Activated CD8-positive, alpha-beta memory T cell treated with anti-CD3 and anti-CD28 coated beads for 1 hour (primary cell): Measurements from ENCODE around the gene RASA3.

Experiments used
- DNase-seq, 2 donors: peaks; one replicate each; pipeline ENCODE4 v3.0.0-alpha.2; 2020; ENCODE audit warnings: low read depth in 1 of 2; ENCODE audit errors: extremely low read depth in 1 of 2

RASA3 gene

DNA sequence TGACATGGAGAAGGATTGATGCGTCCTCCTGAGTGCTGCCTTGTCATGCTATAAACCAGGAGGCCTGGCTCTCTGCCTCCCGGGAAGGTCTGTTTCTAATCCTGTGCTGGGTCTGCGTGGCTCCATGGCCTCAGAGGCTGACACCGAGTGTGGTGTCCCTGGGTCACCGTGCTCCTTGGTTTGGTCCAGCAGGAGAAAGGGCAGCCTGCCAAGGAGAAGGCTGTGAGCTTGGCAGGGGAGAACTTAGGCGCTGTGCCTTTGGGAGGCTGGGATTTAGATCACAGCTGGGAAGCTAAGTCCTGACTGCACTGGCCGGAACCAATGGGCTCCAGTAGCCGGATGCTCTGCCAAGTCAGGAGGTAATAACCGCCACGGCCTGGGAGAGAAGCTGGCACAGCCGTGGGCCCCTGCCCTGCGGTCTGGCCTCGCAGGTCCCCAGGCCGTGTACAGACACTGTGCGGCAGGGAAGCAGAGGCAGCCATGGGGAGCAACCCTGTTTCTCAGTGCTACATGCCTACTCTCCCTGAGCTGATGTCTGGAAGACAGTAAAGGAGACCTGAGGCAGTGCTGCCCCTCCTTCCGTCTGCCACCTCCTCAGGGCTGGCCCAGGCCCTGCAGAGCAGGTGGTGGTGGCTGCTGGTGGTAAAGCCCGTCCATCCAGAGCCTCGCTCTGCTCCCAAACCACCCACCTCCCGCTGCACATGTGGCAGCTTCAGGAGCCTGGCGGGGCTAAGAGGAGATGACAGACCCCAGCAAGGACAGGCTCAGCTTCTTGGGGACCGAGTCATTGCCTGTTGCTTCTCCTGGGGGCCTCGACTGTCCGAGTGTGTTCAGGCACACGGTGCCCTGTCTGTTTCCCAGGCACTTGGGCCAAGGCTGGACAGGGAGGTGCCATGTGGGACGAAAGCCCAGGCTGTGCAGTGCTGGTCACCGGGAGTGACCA lies 203.5 kb downstream of the RASA3 start:
- DNase-seq, result no peak
